Measurements from ENCODE around the gene BMERB1. TPM values are rescaled to one million over a fixed set of nuclear protein-coding genes. Genes with fewer than 3 reads are reported as not detected.

The BMERB1 gene
- total and polyA plus RNA-seq, 9 of the 15 experiments (the other 6 are each of a cell fraction or from before 2014, with no cell fraction given): 0.29 to 2.9 (median 0.94) TPM

GRCh38 chr16:15427648-15428239, 6.6 kb upstream of the BMERB1 start (continued):
- TF ChIP-seq MGA (IDR thresholded peaks at IDR 0.05) (peak; percentile 72), MNT (conservative IDR thresholded peaks at IDR 0.05) (peak in 1 of 2 experiments; percentile 54; a peak in 1 of 4 replicates), FOXK1 (CRISPR knock-in tag; IDR thresholded peaks at IDR 0.05; ENCODE audit: borderline replicate concordance) (no peak), YY1 (IDR thresholded peaks at IDR 0.05; ENCODE audit: borderline replicate concordance in 1 of 3, control insufficient read depth in 1 of 3, extremely low read depth in 1 of 3, insufficient read depth in 3 of 3, insufficient read length in 1 of 3, insufficient replicate concordance in 2 of 3, low read depth in 1 of 3, low read length in 2 of 3) (peak in 1 of 3 experiments; percentile 39), PBX2 (CRISPR knock-in tag; IDR thresholded peaks at IDR 0.05; ENCODE audit: low read depth) (no peak), PBX2 (tag; conservative IDR thresholded peaks at IDR 0.05; ENCODE audit: low read depth) (peak; percentile 49), CCNT2 (IDR thresholded peaks at IDR 0.05; ENCODE audit: borderline replicate concordance, extremely low read depth, insufficient read length, low read depth, low read length) (no peak), MAZ (CRISPR knock-in tag; conservative IDR thresholded peaks at IDR 0.05 in 1 of 2, IDR thresholded peaks at IDR 0.05 in 1 of 2) (0 out of 4 replicates have a peak, but pooled peaks of 1 of the 2 experiments have one; percentile 26)

All from K562 (cell line).